ENCODE data around the gene NECTIN3. TPM values are rescaled to one million over a fixed set of nuclear protein-coding genes. Genes with fewer than 3 reads are reported as not detected.

Gene NECTIN3
- total and polyA plus RNA-seq, 2 donors from 2014 or later = 5.0 to 21.2 TPM

DNA sequence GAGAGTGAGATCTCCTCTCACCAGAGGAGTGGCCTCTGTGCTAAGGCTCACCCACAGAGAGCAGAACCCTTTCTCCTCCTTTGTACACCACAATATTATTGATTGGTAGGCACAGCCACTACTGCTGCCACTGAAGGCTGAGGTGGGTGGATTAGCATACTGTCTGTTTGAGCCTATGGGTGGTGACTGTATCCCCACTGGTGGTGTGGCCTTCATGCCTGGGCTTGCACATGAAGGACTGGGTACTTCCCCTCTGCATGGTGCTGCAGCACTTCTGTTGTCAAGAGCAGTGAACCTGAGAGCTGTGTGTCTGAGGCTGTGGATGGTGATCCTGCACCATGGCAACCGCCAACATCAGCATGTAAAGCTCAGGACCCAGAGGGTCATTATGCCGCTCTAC, 35.7 kb upstream of the NECTIN3 start:
- Histone ChIP-seq H3K4me1 (ENCODE audit: control insufficient read depth in 2 of 3, insufficient read depth in 2 of 3, low read depth in 1 of 3, low read length in 3 of 3) (no peaks in the 10 kb centered on the region), H3K9me3 (ENCODE audit: control insufficient read depth in 2 of 3, insufficient read depth in 1 of 3, low read length in 3 of 3) (peaks cover 0 to 4% (median 0%) of the 10 kb centered on the region in 3 donors), H3K27me3 (ENCODE audit: control insufficient read depth, insufficient read depth, low read length) (no peaks in the 10 kb centered on the region), H3K36me3 (ENCODE audit: control insufficient read depth in 2 of 3, insufficient read depth in 3 of 3, low read length in 3 of 3) (no peaks in the 10 kb centered on the region), H3K9ac (ENCODE audit: low read length in 3 of 3) (no peak overlapping the region), H3K27ac (ENCODE audit: low read depth in 2 of 2, low read length in 2 of 2) (no peak overlapping the region), H3K4me3 (ENCODE audit: low read length in 3 of 3) (no peak overlapping the region)
- intact Hi-C loops (cut with DNase I) = no loop called here
- no peak for FAIRE-seq
- TF ChIP-seq, protein P1, sequence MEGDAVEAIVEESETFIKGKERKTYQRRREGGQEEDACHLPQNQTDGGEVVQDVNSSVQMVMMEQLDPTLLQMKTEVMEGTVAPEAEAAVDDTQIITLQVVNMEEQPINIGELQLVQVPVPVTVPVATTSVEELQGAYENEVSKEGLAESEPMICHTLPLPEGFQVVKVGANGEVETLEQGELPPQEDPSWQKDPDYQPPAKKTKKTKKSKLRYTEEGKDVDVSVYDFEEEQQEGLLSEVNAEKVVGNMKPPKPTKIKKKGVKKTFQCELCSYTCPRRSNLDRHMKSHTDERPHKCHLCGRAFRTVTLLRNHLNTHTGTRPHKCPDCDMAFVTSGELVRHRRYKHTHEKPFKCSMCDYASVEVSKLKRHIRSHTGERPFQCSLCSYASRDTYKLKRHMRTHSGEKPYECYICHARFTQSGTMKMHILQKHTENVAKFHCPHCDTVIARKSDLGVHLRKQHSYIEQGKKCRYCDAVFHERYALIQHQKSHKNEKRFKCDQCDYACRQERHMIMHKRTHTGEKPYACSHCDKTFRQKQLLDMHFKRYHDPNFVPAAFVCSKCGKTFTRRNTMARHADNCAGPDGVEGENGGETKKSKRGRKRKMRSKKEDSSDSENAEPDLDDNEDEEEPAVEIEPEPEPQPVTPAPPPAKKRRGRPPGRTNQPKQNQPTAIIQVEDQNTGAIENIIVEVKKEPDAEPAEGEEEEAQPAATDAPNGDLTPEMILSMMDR (IDR thresholded peaks at IDR 0.05; ENCODE audit: borderline replicate concordance, extremely low read depth, insufficient read depth) = no peak
- DNase-seq = no peak

DNA sequence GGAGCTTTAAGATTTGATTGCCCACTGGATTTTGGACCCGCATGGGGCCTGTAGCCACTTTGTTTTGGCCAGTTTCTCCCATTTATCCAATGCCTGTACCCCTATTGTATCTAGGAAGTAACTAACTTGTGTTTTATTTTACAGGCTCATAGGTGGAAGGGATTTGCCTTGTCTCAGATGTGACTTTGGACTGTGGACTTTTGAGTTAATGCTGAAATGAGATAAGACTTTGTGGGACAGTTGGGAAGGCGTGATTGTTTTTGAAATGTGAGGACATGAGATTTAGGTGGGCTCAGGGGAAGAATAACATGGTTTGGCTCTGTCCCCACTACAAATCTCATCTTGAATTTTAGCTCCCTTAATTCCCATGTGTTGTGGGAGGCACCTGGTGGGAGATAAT, 30.7 kb upstream of the NECTIN3 start:
- Histone ChIP-seq H3K36me3 (ENCODE audit: control insufficient read depth in 2 of 3, insufficient read depth in 3 of 3, low read length in 3 of 3) (no peaks in the 10 kb centered on the region), H3K4me1 (ENCODE audit: control insufficient read depth in 2 of 3, insufficient read depth in 2 of 3, low read depth in 1 of 3, low read length in 3 of 3) (no peaks in the 10 kb centered on the region), H3K27ac (ENCODE audit: low read depth in 2 of 2, low read length in 2 of 2) (no peak overlapping the region), H3K27me3 (ENCODE audit: control insufficient read depth, insufficient read depth, low read length) (no peaks in the 10 kb centered on the region), H3K9ac (ENCODE audit: low read length in 3 of 3) (no peak overlapping the region), H3K4me3 (ENCODE audit: low read length in 3 of 3) (no peak overlapping the region), H3K9me3 (ENCODE audit: control insufficient read depth in 2 of 3, insufficient read depth in 1 of 3, low read length in 3 of 3) (peaks cover 0 to 4% (median 0%) of the 10 kb centered on the region in 3 donors)
- no peak for FAIRE-seq
- intact Hi-C loops (cut with DNase I) = no loop called here
- TF ChIP-seq, protein P1 (IDR thresholded peaks at IDR 0.05; ENCODE audit: borderline replicate concordance, extremely low read depth, insufficient read depth) = no peak
- no peak for DNase-seq

DNA sequence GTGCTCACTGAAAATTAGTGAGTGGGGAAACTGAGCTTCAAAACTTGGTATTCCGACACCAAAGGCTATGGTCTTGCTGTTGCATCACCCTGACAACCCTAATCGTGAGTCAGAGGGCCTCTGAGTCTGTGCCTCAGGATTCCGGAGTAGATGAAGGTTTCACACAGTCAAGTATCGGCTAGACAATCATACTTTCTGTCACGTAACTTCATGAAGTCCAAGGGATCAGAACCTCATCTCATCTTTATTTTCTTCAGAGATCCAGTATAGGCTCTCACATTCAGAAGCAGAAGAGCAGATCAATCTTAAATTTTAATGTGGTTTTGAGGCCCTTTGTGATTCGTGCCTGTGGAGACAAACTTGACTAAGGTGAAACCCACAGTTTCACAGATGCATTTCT, 26.1 kb upstream of the NECTIN3 start:
- Histone ChIP-seq H3K4me3 (ENCODE audit: low read length in 3 of 3) (no peak overlapping the region), H3K36me3 (ENCODE audit: control insufficient read depth in 2 of 3, insufficient read depth in 3 of 3, low read length in 3 of 3) (no peaks in the 10 kb centered on the region), H3K27ac (ENCODE audit: low read depth in 2 of 2, low read length in 2 of 2) (no peak overlapping the region), H3K9ac (ENCODE audit: low read length in 3 of 3) (no peak overlapping the region), H3K9me3 (ENCODE audit: control insufficient read depth in 2 of 3, insufficient read depth in 1 of 3, low read length in 3 of 3) (no peaks in the 10 kb centered on the region), H3K4me1 (ENCODE audit: control insufficient read depth in 2 of 3, insufficient read depth in 2 of 3, low read depth in 1 of 3, low read length in 3 of 3) (no peaks in the 10 kb centered on the region), H3K27me3 (ENCODE audit: control insufficient read depth, insufficient read depth, low read length) (no peaks in the 10 kb centered on the region)
- intact Hi-C loops (cut with DNase I) = no loop called here
- TF ChIP-seq, protein P1 (IDR thresholded peaks at IDR 0.05; ENCODE audit: borderline replicate concordance, extremely low read depth, insufficient read depth) = no peak
- DNase-seq = no peak
- FAIRE-seq = no peak

DNA sequence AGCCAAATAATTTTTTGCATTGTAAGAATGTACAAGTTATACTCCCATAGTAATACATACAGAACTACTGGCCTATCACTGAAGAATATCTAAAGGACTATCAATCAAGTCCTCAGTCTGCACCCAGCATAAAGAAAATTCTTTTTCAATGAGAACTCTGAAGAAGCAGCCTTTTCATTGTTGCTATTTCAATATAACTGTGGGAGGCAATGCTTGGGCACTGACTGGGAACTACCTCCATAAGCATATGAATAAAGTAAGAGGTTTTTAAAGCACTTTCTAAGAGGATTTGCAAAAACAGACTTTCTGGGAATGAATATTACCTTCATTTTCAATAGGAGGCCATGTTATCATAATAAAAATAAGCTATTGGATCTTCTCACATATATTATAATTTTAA, 24.6 kb upstream of the NECTIN3 start:
- Histone ChIP-seq H3K27me3 (ENCODE audit: control insufficient read depth, insufficient read depth, low read length) (no peaks in the 10 kb centered on the region), H3K9me3 (ENCODE audit: control insufficient read depth in 2 of 3, insufficient read depth in 1 of 3, low read length in 3 of 3) (no peaks in the 10 kb centered on the region), H3K36me3 (ENCODE audit: control insufficient read depth in 2 of 3, insufficient read depth in 3 of 3, low read length in 3 of 3) (no peaks in the 10 kb centered on the region), H3K9ac (ENCODE audit: low read length in 3 of 3) (no peak overlapping the region), H3K4me3 (ENCODE audit: low read length in 3 of 3) (no peak overlapping the region), H3K4me1 (ENCODE audit: control insufficient read depth in 2 of 3, insufficient read depth in 2 of 3, low read depth in 1 of 3, low read length in 3 of 3) (no peaks in the 10 kb centered on the region), H3K27ac (ENCODE audit: low read depth in 2 of 2, low read length in 2 of 2) (no peak overlapping the region)
- intact Hi-C loops (cut with DNase I) = no loop called here
- FAIRE-seq (no peak), DNase-seq (no peak)
- TF ChIP-seq, protein P1 (IDR thresholded peaks at IDR 0.05; ENCODE audit: borderline replicate concordance, extremely low read depth, insufficient read depth) = no peak

Measured in kidney (tissue), 14 donors.